ENCODE measurements around the gene SLC44A5.
"Not testable (repeated sequence)": the region's sequence is repeated elsewhere in the genome, so short reads cannot be mapped to it uniquely, and the experiment has no call there.

DNA sequence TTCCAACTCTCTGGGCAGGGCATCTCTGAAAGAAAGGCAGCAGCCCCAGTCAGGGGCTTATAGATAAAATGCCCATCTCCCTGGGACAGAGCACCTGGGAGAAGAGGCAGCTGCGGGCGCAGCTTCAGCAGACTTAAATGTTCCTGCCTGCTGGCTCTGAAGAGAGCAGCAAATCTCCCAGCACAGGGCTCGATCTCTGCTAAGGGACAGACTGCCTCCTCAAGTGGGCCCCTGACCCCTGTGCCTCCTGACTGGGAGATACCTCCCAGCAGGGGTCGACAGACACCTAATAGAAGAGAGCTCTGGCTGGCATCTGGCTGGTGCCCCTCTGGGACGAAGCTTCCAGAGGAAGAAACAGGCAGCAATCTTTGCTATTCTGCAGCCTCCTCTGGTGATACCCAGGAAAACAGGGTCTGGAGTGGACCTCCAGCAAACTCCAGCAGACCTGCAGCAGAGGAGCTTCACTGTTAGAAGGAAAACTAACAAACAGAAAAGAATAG lies 207.7 kb downstream of the SLC44A5 start:
- TF ChIP-seq, protein P1, sequence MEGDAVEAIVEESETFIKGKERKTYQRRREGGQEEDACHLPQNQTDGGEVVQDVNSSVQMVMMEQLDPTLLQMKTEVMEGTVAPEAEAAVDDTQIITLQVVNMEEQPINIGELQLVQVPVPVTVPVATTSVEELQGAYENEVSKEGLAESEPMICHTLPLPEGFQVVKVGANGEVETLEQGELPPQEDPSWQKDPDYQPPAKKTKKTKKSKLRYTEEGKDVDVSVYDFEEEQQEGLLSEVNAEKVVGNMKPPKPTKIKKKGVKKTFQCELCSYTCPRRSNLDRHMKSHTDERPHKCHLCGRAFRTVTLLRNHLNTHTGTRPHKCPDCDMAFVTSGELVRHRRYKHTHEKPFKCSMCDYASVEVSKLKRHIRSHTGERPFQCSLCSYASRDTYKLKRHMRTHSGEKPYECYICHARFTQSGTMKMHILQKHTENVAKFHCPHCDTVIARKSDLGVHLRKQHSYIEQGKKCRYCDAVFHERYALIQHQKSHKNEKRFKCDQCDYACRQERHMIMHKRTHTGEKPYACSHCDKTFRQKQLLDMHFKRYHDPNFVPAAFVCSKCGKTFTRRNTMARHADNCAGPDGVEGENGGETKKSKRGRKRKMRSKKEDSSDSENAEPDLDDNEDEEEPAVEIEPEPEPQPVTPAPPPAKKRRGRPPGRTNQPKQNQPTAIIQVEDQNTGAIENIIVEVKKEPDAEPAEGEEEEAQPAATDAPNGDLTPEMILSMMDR (IDR thresholded peaks at IDR 0.05; ENCODE audit: low read length), result not testable (repeated sequence)
- not testable (repeated sequence) for TF ChIP-seq EZH2 (IDR thresholded peaks at IDR 0.05; ENCODE audit: borderline replicate concordance, low read length)

Data from OCI-LY1 (cell line).